Germinal center (tissue), 1 donor: ENCODE data around the gene CHMP4A.
"Not testable (repeated sequence)": the region's sequence is repeated elsewhere in the genome, so short reads cannot be mapped to it uniquely, and the experiment has no call there.

Source experiments
- DNase-seq: peaks from one replicate; pipeline ENCODE4 v3.0.0; 2012; ENCODE audit warnings: mixed read lengths, low spot score

The CHMP4A gene

GRCh38 chr14:24246765-24247212 is 33.5 kb upstream of the CHMP4A start:
- no peak for DNase-seq

- DNase-seq: not testable (repeated sequence)
Measured at GRCh38 chr14:24245350-24245749, 32.1 kb upstream of the CHMP4A start.

- no peak for DNase-seq
Measured at GRCh38 chr14:24243336-24243836, 30.1 kb upstream of the CHMP4A start.

- DNase-seq: peak; percentile 98
Measured at GRCh38 chr14:24241829-24242443, 28.6 kb upstream of the CHMP4A start.

GRCh38 chr14:24240110-24240918 is 27.0 kb upstream of the CHMP4A start:
- DNase-seq: no peak

GRCh38 chr14:24238527-24239037 is 25.3 kb upstream of the CHMP4A start:
- no peak for DNase-seq

- DNase-seq: no peak
Measured at GRCh38 chr14:24238123-24238522, 24.8 kb upstream of the CHMP4A start.

- no peak for DNase-seq
Measured at GRCh38 chr14:24237463-24237955, 24.2 kb upstream of the CHMP4A start.

- DNase-seq: no peak
Measured at GRCh38 chr14:24236689-24237462, 23.6 kb upstream of the CHMP4A start.

- no peak for DNase-seq
Measured at GRCh38 chr14:24235804-24236688, 22.8 kb upstream of the CHMP4A start.

GRCh38 chr14:24234095-24235005 is 21.1 kb upstream of the CHMP4A start:
- no peak for DNase-seq

- no peak for DNase-seq
Measured at GRCh38 chr14:24233538-24233866, 20.2 kb upstream of the CHMP4A start.

- peak; percentile 63 for DNase-seq
Measured at GRCh38 chr14:24232645-24233537, 19.6 kb upstream of the CHMP4A start, which contains the start of gene GMPR2. TSS of gene GMPR2 (plus strand) at chr14:24232929. CDS start at chr14:24233254, 325 bp downstream.

- DNase-seq: peak; percentile 88
Measured at GRCh38 chr14:24232121-24232644, 18.9 kb upstream of the CHMP4A start, which contains the start of gene NEDD8. TSS of gene NEDD8 (minus strand) at chr14:24232367. CDS start at chr14:24232267, 100 bp downstream.

- DNase-seq: peak; percentile 25
Measured at GRCh38 chr14:24231263-24232120, 18.2 kb upstream of the CHMP4A start.

GRCh38 chr14:24228902-24229301 is 15.6 kb upstream of the CHMP4A start:
- no peak for DNase-seq

- no peak for DNase-seq
Measured at GRCh38 chr14:24226473-24226872, 13.2 kb upstream of the CHMP4A start.
